Activated naive CD4-positive, alpha-beta T cell treated with Interleukin-2 at 50 U/mL for 16 hours (primary cell): ENCODE results near the gene ZNF106.

Experiments
- DNase-seq: peaks from one replicate; pipeline ENCODE4 v3.0.0-alpha.2; 2020

The ZNF106 gene

DNA sequence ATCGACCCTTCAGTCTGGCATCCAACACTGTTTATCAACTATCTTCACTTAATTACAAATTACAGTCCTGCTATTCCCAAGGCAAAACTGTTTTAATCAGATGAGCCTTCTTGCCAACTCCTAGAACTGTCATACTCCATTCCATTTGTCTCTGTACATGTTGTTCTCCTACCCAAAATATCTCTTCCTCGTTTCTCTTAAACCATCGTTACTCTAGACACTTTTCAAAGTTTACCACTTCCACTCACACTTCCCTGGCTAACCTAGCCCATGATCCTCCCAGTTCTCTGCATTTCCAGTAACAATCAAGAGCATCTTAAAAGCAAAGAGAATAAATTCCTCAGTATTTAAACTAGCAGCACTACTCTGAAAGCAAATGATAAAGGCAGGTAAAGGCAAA, 19.9 kb downstream of the ZNF106 start:
- no peak for DNase-seq

GRCh38 chr15:42465520-42466259, 25.3 kb downstream of the ZNF106 start:
- no peak for DNase-seq

- no peak for DNase-seq
Measured at GRCh38 chr15:42461261-42461660, 29.7 kb downstream of the ZNF106 start.

DNA sequence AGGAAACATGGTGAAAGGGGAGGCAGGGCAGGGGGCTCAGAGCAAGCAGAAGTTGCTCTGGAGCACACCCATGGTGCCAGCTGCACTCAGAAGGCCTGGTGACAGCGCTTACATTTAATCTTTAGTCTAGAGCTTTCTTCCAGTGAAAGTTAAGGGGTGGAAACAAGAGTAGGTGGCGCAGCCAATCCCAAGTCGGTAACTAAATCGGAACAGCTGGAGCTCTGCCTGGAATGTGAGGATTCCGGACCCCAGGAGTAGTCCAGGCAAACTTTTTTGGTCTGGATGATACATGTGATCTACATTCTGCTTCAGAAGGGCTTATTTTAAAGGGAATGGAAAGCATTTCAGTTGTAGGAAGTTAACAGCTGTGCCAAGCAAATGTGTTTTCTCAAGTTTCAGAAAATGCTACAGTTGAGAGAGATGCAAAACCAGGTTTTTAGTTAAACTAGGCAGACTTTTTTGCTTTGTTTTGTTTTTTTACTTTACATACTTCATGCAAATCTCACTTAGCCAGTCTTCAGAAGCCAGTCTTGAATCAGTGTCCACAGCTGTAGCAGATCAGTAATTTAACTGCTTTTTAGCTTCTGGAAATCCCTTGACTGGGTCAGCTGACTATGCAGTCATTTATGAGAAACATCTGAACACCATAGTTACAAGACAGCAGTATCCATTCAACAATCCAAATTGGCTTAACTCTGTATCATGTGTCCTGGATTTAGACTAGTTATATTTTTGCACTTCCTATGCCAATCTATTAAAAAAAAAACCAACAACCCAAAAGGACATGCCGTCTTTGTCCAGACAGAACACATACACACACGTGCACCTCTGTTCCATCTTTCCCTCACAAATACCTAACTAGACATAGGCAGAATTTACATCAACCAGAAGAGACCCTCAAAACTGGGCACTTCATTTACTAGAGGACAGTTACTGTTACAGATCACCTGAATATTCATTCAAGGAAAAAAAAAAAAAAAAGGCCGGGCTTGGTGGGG, 33.2 kb downstream of the ZNF106 start:
- no peak for DNase-seq

DNA sequence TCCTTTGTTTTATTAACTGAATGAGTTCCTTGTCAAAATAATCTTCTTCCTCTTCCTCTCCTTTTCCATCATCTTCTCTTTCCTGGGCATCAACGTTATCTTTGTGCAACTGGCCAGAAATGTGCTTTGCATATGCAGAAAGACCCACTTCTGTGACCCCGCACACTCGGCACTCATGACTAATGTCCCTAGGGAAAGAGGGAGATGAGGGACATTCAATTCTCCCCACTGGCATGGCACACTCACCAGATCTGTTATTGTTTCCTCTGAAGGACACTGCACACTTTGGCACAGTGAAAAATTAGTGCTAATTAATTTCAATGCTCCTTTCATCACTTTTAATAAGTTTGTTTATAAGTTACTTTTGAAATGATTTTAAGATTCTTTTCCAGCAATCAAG, 34.0 kb downstream of the ZNF106 start:
- no peak for DNase-seq

DNA sequence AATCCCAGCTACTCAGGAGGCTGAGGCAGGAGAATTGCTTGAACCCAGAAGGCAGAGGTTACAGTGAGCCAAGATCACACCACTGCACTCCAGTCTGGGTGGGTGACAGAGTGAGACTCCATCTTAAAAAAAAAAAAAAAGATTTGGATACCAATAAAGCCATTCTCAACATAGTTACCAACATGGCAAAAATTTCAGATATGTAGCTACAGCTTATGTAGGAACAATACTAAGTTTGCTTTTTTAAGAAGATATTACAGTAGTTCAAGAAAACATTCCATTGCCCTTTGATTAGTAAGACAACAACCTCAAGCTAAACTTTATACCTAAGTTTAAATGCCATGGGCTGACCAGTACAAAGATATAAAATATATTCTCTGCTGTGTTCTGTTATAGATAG, 34.4 kb downstream of the ZNF106 start:
- DNase-seq = no peak

DNA sequence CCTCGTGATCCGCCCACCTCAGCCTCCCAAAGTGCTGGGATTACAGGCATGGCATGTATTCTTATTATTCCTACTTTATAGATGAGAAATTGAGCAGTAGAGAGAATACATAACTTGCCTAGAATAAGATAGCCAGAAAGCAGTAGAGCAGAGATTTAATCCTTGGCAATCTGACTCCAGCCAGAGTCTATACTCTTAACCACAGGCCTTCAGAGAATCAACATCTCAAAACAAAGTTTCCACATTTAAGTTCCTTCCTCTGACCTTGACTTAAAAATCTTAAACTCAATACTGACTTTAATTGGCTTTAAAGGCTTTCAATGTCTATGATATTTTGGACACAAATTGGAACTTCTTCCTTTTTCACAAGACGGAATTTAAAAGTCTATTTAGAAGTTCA, 37.1 kb downstream of the ZNF106 start:
- no peak for DNase-seq

DNA sequence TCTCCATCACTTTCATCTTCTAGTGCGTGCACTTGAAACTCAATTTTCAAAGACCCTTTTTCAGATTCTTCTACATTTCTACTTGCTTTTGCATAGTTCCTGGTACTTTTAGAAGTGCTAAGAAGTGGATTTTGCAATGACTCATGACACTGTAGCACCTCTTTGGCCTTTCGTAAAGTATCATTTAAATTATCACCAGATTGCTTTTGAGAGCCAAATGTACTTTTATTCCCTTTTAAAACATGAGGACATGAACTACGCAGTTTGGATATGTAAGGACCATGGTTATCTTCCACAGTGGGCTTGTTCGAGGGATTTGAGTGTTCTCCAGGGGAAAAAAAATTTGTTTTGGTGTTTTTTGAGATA, 40.5 kb downstream of the ZNF106 start:
- no peak for DNase-seq

GRCh38 chr15:42449770-42450424, 41.0 kb downstream of the ZNF106 start:
- no peak for DNase-seq

- no peak for DNase-seq
Measured at GRCh38 chr15:42448281-42448680, 42.7 kb downstream of the ZNF106 start.

GRCh38 chr15:42447599-42447998, 43.3 kb downstream of the ZNF106 start:
- DNase-seq = no peak

DNA sequence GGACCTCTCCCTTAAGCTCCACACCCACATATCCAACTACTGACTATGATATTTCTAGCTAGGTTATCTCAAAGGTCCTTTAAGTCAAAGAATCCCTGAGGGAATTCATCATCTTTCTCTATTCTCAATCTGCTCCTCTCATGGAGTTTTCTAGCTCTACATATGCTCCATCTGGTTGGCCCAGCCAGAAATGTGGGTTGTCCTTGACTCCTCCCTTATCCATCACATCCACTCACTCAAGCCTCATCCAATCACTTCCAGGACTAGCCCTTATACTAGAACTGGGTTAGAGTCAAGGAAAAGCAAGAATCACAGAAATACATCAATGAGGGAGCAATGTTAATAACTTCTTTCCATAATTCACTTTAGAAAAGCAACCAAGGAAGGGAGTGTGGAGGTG, 45.4 kb downstream of the ZNF106 start:
- DNase-seq = no peak

- DNase-seq = no peak
Measured at GRCh38 chr15:42444415-42445063, 46.4 kb downstream of the ZNF106 start.

- no peak for DNase-seq
Measured at GRCh38 chr15:42427429-42428223, 63.3 kb downstream of the ZNF106 start.

GRCh38 chr15:42421376-42421775, 69.6 kb downstream of the ZNF106 start:
- DNase-seq = no peak

DNA sequence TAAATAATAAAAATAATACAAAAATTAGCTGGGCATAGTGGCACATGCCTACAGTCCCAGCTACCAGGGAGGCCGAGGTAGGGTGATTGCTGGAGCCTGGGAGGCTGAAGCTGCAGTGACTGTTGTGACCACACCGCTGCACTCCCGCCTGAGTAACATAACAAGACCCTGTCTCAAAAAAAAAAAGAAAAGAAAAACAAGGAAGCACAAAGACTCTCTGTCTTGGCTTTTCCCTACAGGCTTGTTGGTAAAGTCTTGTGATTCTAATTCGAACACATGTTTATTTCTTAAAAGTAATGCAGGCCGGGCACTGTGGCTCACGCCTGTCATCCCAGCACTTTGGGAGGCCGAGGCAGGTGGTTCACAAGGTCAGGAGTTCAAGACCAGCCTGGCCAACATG, 71.6 kb downstream of the ZNF106 start:
- no peak for DNase-seq

DNA sequence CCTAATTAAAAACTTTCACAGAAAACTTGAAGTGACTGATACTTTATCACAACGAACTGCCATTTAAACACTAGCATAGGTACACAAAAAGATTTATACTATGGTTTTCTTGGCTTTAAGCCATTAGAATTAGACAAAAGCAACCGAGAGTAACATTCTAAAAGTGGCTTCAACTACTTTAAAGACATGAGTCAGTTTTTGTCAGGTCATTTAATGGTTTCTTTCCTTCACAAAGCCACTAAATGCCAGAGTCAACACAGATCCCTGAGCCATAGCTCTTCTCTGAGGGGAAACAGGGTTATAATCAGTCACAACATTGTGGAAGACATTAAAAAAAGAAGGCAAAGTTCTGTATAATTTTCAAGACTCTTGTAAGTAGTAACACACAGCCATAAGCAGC, 77.0 kb downstream of the ZNF106 start:
- no peak for DNase-seq

- no peak for DNase-seq
Measured at GRCh38 chr15:42411884-42412283, 79.1 kb downstream of the ZNF106 start.

- no peak for DNase-seq
Measured at GRCh38 chr15:42409011-42409410, 81.9 kb downstream of the ZNF106 start.

GRCh38 chr15:42408178-42408577, 82.8 kb downstream of the ZNF106 start:
- DNase-seq = no peak

DNA sequence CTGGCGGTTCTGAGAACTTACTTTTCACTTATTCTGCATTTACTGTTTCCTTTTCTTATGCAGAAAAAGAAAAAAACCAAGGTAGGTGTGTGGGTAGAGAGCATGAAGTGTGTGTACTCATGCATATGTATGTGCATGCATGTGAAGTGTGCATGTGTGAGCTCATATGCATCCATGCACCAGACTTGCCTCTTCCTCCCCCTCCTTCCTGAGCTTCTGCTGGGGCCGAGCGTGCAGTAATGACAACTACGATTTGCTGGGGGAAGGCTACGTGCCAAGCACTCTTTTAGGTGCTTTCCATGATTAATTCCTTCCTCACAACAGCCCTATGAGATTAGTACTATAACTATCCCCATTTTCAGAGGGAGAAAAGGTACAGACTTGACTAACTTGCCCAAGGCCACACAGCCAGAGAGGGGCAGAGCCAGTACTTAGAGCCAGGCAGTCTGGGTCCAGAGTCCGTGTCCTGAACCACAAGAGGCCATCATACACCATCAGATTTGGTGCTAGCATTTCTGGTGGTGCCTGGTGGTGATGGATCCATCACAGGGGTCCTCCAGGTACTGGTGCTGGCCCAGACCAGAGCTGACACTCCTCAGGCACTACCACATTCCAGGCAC, 85.0 kb downstream of the ZNF106 start:
- DNase-seq = no peak
